ENCODE measurements around the gene ANAPC7. TPM values are rescaled to one million over a fixed set of nuclear protein-coding genes. Genes with fewer than 3 reads are reported as not detected.

ANAPC7 gene
- total and polyA plus RNA-seq, 12 donors: 27.4 to 114 (median 43.9) TPM

GRCh38 chr12:110373962-110374611 is 29.4 kb downstream of the ANAPC7 start:
- WGBS, 4 donors: 91 to 94% (median 94%) methylated on average over 6 to 13 of the region's 13 CpGs
- peak in 1 of 7 donors; percentile 8 for DNase-seq
- H3K4me1 ChIP-seq (replicated peaks in 1 of 2): peaks cover 5 to 22% of the 10 kb centered on the region in 2 donors

DNA sequence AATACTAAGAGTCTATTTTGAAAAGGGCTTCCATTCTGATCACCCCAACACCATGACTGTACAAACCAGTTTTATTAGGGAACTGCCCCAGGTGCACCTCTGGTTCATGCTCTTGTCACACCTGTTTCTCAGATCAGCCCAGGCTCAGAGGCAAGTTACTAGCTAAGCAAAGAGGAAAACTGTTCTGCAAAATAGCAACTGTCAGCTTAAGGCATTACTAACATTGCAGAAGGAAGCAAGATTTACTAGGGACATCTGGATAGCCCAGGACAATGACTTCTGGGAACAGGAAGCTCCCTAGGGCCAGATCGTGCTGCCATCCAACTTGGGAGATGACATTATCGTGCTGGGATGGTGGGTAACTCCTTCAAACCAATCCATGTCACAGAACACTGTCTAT is 30.1 kb downstream of the ANAPC7 start:
- intact Hi-C loops (cut with DNase I): no loop called here
- no peak for TF ChIP-seq POLR2A (IDR thresholded peaks at IDR 0.05)
- TF ChIP-seq, protein P1, sequence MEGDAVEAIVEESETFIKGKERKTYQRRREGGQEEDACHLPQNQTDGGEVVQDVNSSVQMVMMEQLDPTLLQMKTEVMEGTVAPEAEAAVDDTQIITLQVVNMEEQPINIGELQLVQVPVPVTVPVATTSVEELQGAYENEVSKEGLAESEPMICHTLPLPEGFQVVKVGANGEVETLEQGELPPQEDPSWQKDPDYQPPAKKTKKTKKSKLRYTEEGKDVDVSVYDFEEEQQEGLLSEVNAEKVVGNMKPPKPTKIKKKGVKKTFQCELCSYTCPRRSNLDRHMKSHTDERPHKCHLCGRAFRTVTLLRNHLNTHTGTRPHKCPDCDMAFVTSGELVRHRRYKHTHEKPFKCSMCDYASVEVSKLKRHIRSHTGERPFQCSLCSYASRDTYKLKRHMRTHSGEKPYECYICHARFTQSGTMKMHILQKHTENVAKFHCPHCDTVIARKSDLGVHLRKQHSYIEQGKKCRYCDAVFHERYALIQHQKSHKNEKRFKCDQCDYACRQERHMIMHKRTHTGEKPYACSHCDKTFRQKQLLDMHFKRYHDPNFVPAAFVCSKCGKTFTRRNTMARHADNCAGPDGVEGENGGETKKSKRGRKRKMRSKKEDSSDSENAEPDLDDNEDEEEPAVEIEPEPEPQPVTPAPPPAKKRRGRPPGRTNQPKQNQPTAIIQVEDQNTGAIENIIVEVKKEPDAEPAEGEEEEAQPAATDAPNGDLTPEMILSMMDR (IDR thresholded peaks at IDR 0.05): no peak

More at GRCh38 chr12:110373962-110374611, 29.4 kb downstream of the ANAPC7 start:
- intact Hi-C loops (cut with DNase I): no loop called here
- Histone ChIP-seq H3K4me3 (no peak overlapping the region), H3K9me3 (replicated peaks in 1 of 3) (no peaks in the 10 kb centered on the region), H3K27me3 (no peaks in the 10 kb centered on the region), H3K27ac (peak overlapping the region in 1 of 5 donors; percentile 19), H3K36me3 (replicated peaks in 1 of 2) (peaks cover 0 to 53% of the 10 kb centered on the region in 2 donors)
- TF ChIP-seq POLR2A (IDR thresholded peaks at IDR 0.05): no peak
- TF ChIP-seq, protein P1 (IDR thresholded peaks at IDR 0.05): no peak

GRCh38 chr12:110373025-110373424 is 30.5 kb downstream of the ANAPC7 start:
- peaks cover 0 to 47% of the 10 kb centered on the region in 2 donors for H3K36me3 ChIP-seq (replicated peaks in 1 of 2)
- H3K9me3 ChIP-seq (replicated peaks in 1 of 3): no peaks in the 10 kb centered on the region
- H3K27ac ChIP-seq: peak overlapping the region in 1 of 5 donors; percentile 10
- peaks cover 0 to 14% of the 10 kb centered on the region in 2 donors for H3K4me1 ChIP-seq (replicated peaks in 1 of 2)
- 79 to 85% (median 82%) methylated on average over 4 of the region's 4 CpGs for WGBS, 4 donors
- no peak for TF ChIP-seq POLR2A (IDR thresholded peaks at IDR 0.05)
- TF ChIP-seq, protein P1 (IDR thresholded peaks at IDR 0.05): no peak
- H3K27me3 ChIP-seq: no peaks in the 10 kb centered on the region
- intact Hi-C loops (cut with DNase I): no loop called here
- no peak overlapping the region for H3K4me3 ChIP-seq
- DNase-seq: peak in 1 of 7 donors; percentile 12

More for the DNA sequence above, 30.1 kb downstream of the ANAPC7 start:
- peaks cover 0 to 51% of the 10 kb centered on the region in 2 donors for H3K36me3 ChIP-seq (replicated peaks in 1 of 2)
- 53 to 96% (median 68%) methylated on average over 2 of the region's 2 CpGs for WGBS, 4 donors
- H3K27me3 ChIP-seq: no peaks in the 10 kb centered on the region
- peak in 1 of 7 donors; percentile 1 for DNase-seq
- H3K4me1 ChIP-seq (replicated peaks in 1 of 2): peaks cover 0 to 15% of the 10 kb centered on the region in 2 donors
- H3K9me3 ChIP-seq (replicated peaks in 1 of 3): no peaks in the 10 kb centered on the region
- no peak overlapping the region for H3K4me3 ChIP-seq
- H3K27ac ChIP-seq: peak overlapping the region in 2 of 5 donors; percentile 10 to 19

DNA sequence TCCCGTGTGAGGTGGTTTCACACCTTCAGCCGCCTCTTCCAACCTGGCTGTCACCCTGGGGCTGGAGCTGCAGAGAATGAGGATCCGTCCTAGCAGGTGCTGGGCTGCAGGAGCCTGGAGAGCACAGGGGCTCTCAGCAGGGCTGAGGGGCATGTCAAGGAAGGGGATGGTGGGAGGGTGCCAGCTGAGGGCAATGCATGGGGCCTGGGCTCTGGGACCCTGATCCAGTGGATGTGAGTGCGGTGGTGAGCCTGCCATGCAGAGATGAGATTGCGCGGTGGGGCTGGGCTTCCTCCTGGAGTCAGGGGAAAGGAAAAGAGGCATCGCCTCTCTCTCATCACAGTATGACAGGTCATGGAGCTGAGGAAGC is 31.5 kb downstream of the ANAPC7 start:
- no peaks in the 10 kb centered on the region for H3K27me3 ChIP-seq
- intact Hi-C loops (cut with DNase I): no loop called here
- H3K36me3 ChIP-seq (replicated peaks in 1 of 2): peaks cover 0 to 43% of the 10 kb centered on the region in 2 donors
- no peaks in the 10 kb centered on the region for H3K9me3 ChIP-seq (replicated peaks in 1 of 3)
- peaks cover 4 to 21% of the 10 kb centered on the region in 2 donors for H3K4me1 ChIP-seq (replicated peaks in 1 of 2)
- H3K27ac ChIP-seq: no peak overlapping the region
- no peak overlapping the region for H3K4me3 ChIP-seq
- DNase-seq: peak in 1 of 7 donors; percentile 13
- no peak for TF ChIP-seq POLR2A (IDR thresholded peaks at IDR 0.05)
- TF ChIP-seq, protein P1 (IDR thresholded peaks at IDR 0.05): no peak
- 86 to 90% (median 88%) methylated on average over 3 to 7 of the region's 7 CpGs for WGBS, 4 donors
